ENCODE measurements around the gene CARD19.
A peak's percentile ranks its signal among the peaks of the same experiment; 100 is the strongest.

Gene CARD19

GRCh38 chr9:93077811-93078210 lies 18.2 kb upstream of the CARD19 start:
- no peak overlapping the region for H3K4me3 ChIP-seq (ENCODE audit: low read length)
- no peak for TF ChIP-seq CTCF (conservative IDR thresholded peaks at IDR 0.05; ENCODE audit: low read length)
- DNase-seq (ENCODE audit: low read depth) = no peak

GRCh38 chr9:93079371-93079770 lies 16.6 kb upstream of the CARD19 start:
- H3K4me3 ChIP-seq (ENCODE audit: low read length) = no peak overlapping the region
- DNase-seq (ENCODE audit: low read depth) = no peak
- no peak for TF ChIP-seq CTCF (conservative IDR thresholded peaks at IDR 0.05; ENCODE audit: low read length)

- DNase-seq (ENCODE audit: low read depth) = no peak
- TF ChIP-seq CTCF (conservative IDR thresholded peaks at IDR 0.05; ENCODE audit: low read length) = no peak
- H3K4me3 ChIP-seq (ENCODE audit: low read length) = no peak overlapping the region
Observed at GRCh38 chr9:93080406-93080805, 15.6 kb upstream of the CARD19 start.

GRCh38 chr9:93081081-93081529 lies 14.9 kb upstream of the CARD19 start:
- peak; percentile 44 for DNase-seq (ENCODE audit: low read depth)
- H3K4me3 ChIP-seq (ENCODE audit: low read length) = no peak overlapping the region
- no peak for TF ChIP-seq CTCF (conservative IDR thresholded peaks at IDR 0.05; ENCODE audit: low read length)

GRCh38 chr9:93081931-93082330 lies 14.1 kb upstream of the CARD19 start:
- H3K4me3 ChIP-seq (ENCODE audit: low read length) = no peak overlapping the region
- DNase-seq (ENCODE audit: low read depth) = peak; percentile 91
- no peak for TF ChIP-seq CTCF (conservative IDR thresholded peaks at IDR 0.05; ENCODE audit: low read length)

GRCh38 chr9:93082841-93083411 lies 13.1 kb upstream of the CARD19 start:
- H3K4me3 ChIP-seq (ENCODE audit: low read length) = no peak overlapping the region
- no peak for TF ChIP-seq CTCF (conservative IDR thresholded peaks at IDR 0.05; ENCODE audit: low read length)
- no peak for DNase-seq (ENCODE audit: low read depth)

- no peak for DNase-seq (ENCODE audit: low read depth)
- TF ChIP-seq CTCF (conservative IDR thresholded peaks at IDR 0.05; ENCODE audit: low read length) = no peak
- H3K4me3 ChIP-seq (ENCODE audit: low read length) = no peak overlapping the region
Observed at GRCh38 chr9:93083592-93084470, 12.2 kb upstream of the CARD19 start.
